GM12878 (cell line): ENCODE measurements around the gene AP4B1. TPM values are rescaled to one million over a fixed set of nuclear protein-coding genes. Genes with fewer than 3 reads are reported as not detected.

Experiments used
- ATAC-seq: fragments of 200-7000 bp; cut with Tn5 transposase; 3 replicates; pipeline ENCODE4 v1.9.1; 2020; ENCODE audit warnings: mild to moderate bottlenecking, moderate library complexity
- BruUV-seq: library from RNA; stranded (reverse); fragments of 400-500 nt; replicated peaks from 2 replicates; lab custom pipeline; 2021; lab: Mats Ljungman, UMichigan
- CTCF ChIA-PET: fragments of 300-600 bp; sonication (Branson Sonifier 250); formaldehyde crosslinking; extraction: SDS; loops from one replicate; lab custom pipeline; 2021; ENCODE audit warnings: inconsistent platforms; lab: Yijun Ruan, JAX
- POLR2A ChIA-PET: fragments of 350-600 bp; formaldehyde crosslinking; extraction: SDS; loops from one replicate; lab custom pipeline; 2021; ENCODE audit warnings: inconsistent platforms; lab: Charles Lee
- RAD21 ChIA-PET: fragments of 300-600 bp; sonication (Branson Sonifier 250); formaldehyde crosslinking; loops from one replicate; lab custom pipeline; 2023; ENCODE audit warnings: antibody characterized with exemption; ENCODE audit not compliant: unreplicated experiment; lab: Charles Lee
- SMC1A ChIA-PET: fragments of 300-600 bp; sonication (Branson Sonifier 250); formaldehyde crosslinking; loops from one replicate; lab custom pipeline; 2023; ENCODE audit not compliant: unreplicated experiment, uncharacterized antibody; lab: Charles Lee
- DNase-seq: peaks from one replicate; pipeline ENCODE4 v3.0.0-alpha.2; 2011; ENCODE audit warnings: low read depth, low spot score
- FAIRE-seq: peaks from 3 replicates; lab custom pipeline; 2011; peaks lifted over from hg19 to GRCh38; lab: Jason Lieb, UNC
- H2AFZ ChIP-seq: 2 replicates; pipeline ENCODE4 v1.6.0; 2011; ENCODE audit warnings: low read depth, low read length, control low read depth; ENCODE audit not compliant: control insufficient read depth
- H3K27ac ChIP-seq: 2 replicates; pipeline ENCODE4 v1.5.1; 2011; ENCODE audit warnings: control low read depth; ENCODE audit not compliant: control insufficient read depth, insufficient read depth
- H3K27me3 ChIP-seq, 2 experiments: replicated peaks in 1 of 2; 2 replicates each; pipeline versions ENCODE4 v1.6.0 to v1.6.1; 2011; ENCODE audit warnings: low read length in 1 of 2; ENCODE audit not compliant: control insufficient read depth in 2 of 2, insufficient read depth in 2 of 2
- H3K36me3 ChIP-seq, 2 experiments: 2 replicates each; pipeline ENCODE4 v1.5.1; 2011; ENCODE audit warnings: low read length in 1 of 2; ENCODE audit not compliant: control insufficient read depth in 2 of 2, insufficient read depth in 2 of 2
- H3K4me1 ChIP-seq: 2 replicates; pipeline ENCODE4 v1.6.1; 2011; ENCODE audit warnings: mild to moderate bottlenecking, low read length, moderate library complexity, mixed read lengths; ENCODE audit not compliant: control insufficient read depth, insufficient read depth
- H3K4me2 ChIP-seq: 2 replicates; pipeline ENCODE4 v1.6.0; 2011; ENCODE audit warnings: control low read depth; ENCODE audit not compliant: control insufficient read depth, insufficient read depth
- H3K4me3 ChIP-seq: fragments of 200-600 bp; sonication (generic); 2 replicates; pipeline ENCODE4 v1.5.1; 2016
- H3K79me2 ChIP-seq: 2 replicates; pipeline ENCODE4 v1.6.0; 2011; ENCODE audit warnings: low read length; ENCODE audit not compliant: control insufficient read depth, insufficient read depth
- H3K9ac ChIP-seq: 2 replicates; pipeline ENCODE4 v1.8.0; 2011; ENCODE audit warnings: low read length, control low read depth, mixed read lengths; ENCODE audit not compliant: control insufficient read depth, insufficient read depth
- H3K9me3 ChIP-seq: replicated peaks from 3 replicates; pipeline ENCODE4 v1.5.1; 2011; ENCODE audit warnings: mild to moderate bottlenecking, low read length; ENCODE audit not compliant: control insufficient read depth, insufficient read depth
- H4K20me1 ChIP-seq: 2 replicates; pipeline ENCODE4 v1.6.0; 2011; ENCODE audit not compliant: control insufficient read depth, insufficient read depth
- CHD2 ChIP-seq: IDR thresholded peaks from 2 replicates; pipeline ENCODE4 v1.6.1; 2011; ENCODE audit warnings: low read depth, low read length, improper control_type of control experiment, borderline replicate concordance
- NFYB ChIP-seq: IDR thresholded peaks from 2 replicates; pipeline ENCODE4 v1.6.1; 2011; ENCODE audit warnings: low read depth, mild to moderate bottlenecking, low read length, improper control_type of control experiment, moderate library complexity; ENCODE audit not compliant: insufficient read depth
- SPI1 ChIP-seq: IDR thresholded peaks from 2 replicates; pipeline ENCODE4 v1.6.1; 2011; ENCODE audit warnings: low read depth, mild to moderate bottlenecking, low read length, moderate library complexity, borderline replicate concordance; ENCODE audit not compliant: insufficient read depth
- ZNF592 ChIP-seq: fragments of 450-650 bp; IDR thresholded peaks from 2 replicates; pipeline ENCODE4 v1.6.1; 2017; ENCODE audit warnings: mild to moderate bottlenecking, moderate library complexity
- WGBS: methylation state at CpG from one replicate; pipeline ENCODE4 v1.1.6; 2016; ENCODE audit warnings: low lambda C conversion rate; ENCODE audit not compliant: insufficient replicate concordance, insufficient coverage; ENCODE audit errors: missing lambda C conversion rate; 5-methylcytosine and 5-hydroxymethylcytosine counted together
- in situ Hi-C: fragments of 300-500 bp; cut with MboI; formaldehyde crosslinking; loops from 9 replicates; pipeline ENCODE4 v1.14.3; 2018; ENCODE audit warnings: mixed read lengths
- intact Hi-C: fragments of 100-400 bp; cut with micrococcal nuclease; formaldehyde crosslinking; loops from one replicate; pipeline ENCODE4 v1.14.2; 2022; ENCODE audit not compliant: unreplicated experiment
- polyA plus RNA-seq, 11 experiments: library from polyadenylated mRNA; depleted of rRNA in 4 of 11; unstranded in 6 of 11; stranded (reverse) in 5 of 11; fragments of >200 nt; fragmentation: Nextera tagmentation in 4 of 11; fragmentation: Illumina TruSeq in 1 of 11; extraction: Ambion mirVana in 4 of 11; extraction: Trizol in 1 of 11; gene quantifications; 1 replicate in 1 of 11; 2 replicates in 10 of 11; pipeline versions ENCODE4 v1.2.1 to v1.2.3, GENCODE V29; 2011 to 2016; ENCODE audit warnings: inconsistent platforms in 2 of 11, missing spikeins in 2 of 11, low read depth in 1 of 11
- total RNA-seq, 4 experiments: library from RNA; depleted of rRNA in 3 of 4; stranded (reverse); fragments of >200 nt in 3 of 4; fragmentation: Illumina TruSeq in 1 of 4; extraction: Trizol in 1 of 4; gene quantifications; 2 replicates each; pipeline versions ENCODE4 v1.2.1 to v1.2.3, GENCODE V29; 2013 to 2021

The AP4B1 gene
- total and polyA plus RNA-seq, 10 of the 15 experiments (the other 5 are each of a cell fraction or from before 2014, with no cell fraction given): 27.2 to 61.0 (median 33.0) TPM

GRCh38 chr1:113861641-113862040, 43.0 kb downstream of the AP4B1 start:
- RAD21 ChIA-PET: interaction anchor here (1.1 to 4.2 kb wide), 3 partner anchors 13 to 68 kb away, joined by 4 to 46 read pairs (median 9); partner anchors contain the start of genes AP4B1, DCLRE1B and HIPK1
- peaks cover 51% of the 10 kb centered on the region for H3K4me1 ChIP-seq
- H3K4me3 ChIP-seq: peak overlapping the region; percentile 11; the same call in 1 of the 2 replicates
- H4K20me1 ChIP-seq: no peaks in the 10 kb centered on the region
- no peak for TF ChIP-seq ZNF592
- TF ChIP-seq SPI1: peak; percentile 56; the same call in 1 of the 2 replicates
- no peak for TF ChIP-seq NFYB
- no peak for TF ChIP-seq CHD2
- intact Hi-C loops: no loop called here
- no peak overlapping the region for H3K9ac ChIP-seq
- DNase-seq: no peak
- no peak for FAIRE-seq
- POLR2A ChIA-PET: interaction anchor here (0.9 to 8.0 kb wide), 3 partner anchors 9 to 68 kb away, joined by 4 to 111 read pairs (median 29); partner anchors contain the start of gene HIPK1
- no peak overlapping the region for H2AFZ ChIP-seq
- H3K79me2 ChIP-seq: peaks cover 40% of the 10 kb centered on the region
- peak overlapping the region; percentile 84 for H3K27ac ChIP-seq
- SMC1A ChIA-PET: interaction anchor here (0.9 to 17.4 kb wide), 11 partner anchors 7 to 81 kb away, joined by 3 to 396 read pairs (median 4); partner anchors contain the start of genes BCL2L15 and RSBN1
- H3K36me3 ChIP-seq: peaks cover 0 to 4% of the 10 kb centered on the region in 2 experiments; a peak in 1 of 4 replicates
- in situ Hi-C loops: no loop called here
- H3K4me2 ChIP-seq: peak overlapping the region; percentile 79
- no peaks in the 10 kb centered on the region for H3K27me3 ChIP-seq
- WGBS: 98% methylated on average over 5 of the region's 5 CpGs
- CTCF ChIA-PET: interaction anchor here (0.9 to 5.9 kb wide), 3 partner anchors 7 to 68 kb away, joined by 3 to 66 read pairs (median 32); partner anchors contain the start of gene HIPK1
- no TSS peak for BruUV-seq
- no peak for ATAC-seq
- H3K9me3 ChIP-seq: no peaks in the 10 kb centered on the region
